ENCODE data around the gene TEX2. TPM values are rescaled to one million over a fixed set of nuclear protein-coding genes. Genes with fewer than 3 reads are reported as not detected.
"Not testable (repeated sequence)": the region's sequence is repeated elsewhere in the genome, so short reads cannot be mapped to it uniquely, and the experiment has no call there.

Gene TEX2
- polyA plus RNA-seq, 1 donor (not counting 4 experiments of a cell fraction or from before 2014, with no cell fraction given) = 44.4 TPM

DNA sequence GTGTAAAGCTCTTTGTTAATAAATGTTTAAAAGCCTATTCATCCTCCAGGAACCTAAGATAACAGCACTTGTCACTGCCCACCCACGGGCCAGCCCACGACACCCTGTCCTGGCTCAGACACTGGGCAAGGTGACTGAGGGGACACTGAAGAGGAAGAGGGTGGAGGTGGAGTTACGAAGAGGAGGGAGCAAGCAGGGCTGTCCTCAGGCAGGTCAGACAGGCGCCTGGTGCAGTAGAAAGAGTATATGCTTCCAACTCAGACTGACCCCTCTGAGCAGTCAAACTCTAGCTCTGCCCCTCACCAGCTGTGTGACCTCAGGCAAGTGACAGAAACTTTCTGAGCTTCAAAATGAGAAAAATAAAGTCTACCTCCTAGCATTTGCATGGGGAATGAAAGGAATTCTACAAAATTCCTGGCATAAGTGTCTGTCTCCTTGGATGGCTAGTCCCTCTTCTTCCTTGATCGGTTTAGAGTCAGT, 22.8 kb downstream of the TEX2 start:
- TF ChIP-seq EZH2 (IDR thresholded peaks at IDR 0.05; ENCODE audit: low read length) = no peak
- TF ChIP-seq, protein P1, sequence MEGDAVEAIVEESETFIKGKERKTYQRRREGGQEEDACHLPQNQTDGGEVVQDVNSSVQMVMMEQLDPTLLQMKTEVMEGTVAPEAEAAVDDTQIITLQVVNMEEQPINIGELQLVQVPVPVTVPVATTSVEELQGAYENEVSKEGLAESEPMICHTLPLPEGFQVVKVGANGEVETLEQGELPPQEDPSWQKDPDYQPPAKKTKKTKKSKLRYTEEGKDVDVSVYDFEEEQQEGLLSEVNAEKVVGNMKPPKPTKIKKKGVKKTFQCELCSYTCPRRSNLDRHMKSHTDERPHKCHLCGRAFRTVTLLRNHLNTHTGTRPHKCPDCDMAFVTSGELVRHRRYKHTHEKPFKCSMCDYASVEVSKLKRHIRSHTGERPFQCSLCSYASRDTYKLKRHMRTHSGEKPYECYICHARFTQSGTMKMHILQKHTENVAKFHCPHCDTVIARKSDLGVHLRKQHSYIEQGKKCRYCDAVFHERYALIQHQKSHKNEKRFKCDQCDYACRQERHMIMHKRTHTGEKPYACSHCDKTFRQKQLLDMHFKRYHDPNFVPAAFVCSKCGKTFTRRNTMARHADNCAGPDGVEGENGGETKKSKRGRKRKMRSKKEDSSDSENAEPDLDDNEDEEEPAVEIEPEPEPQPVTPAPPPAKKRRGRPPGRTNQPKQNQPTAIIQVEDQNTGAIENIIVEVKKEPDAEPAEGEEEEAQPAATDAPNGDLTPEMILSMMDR (optimal IDR thresholded peaks at IDR 0.05 in 1 of 3, IDR thresholded peaks at IDR 0.05 in 1 of 3, conservative IDR thresholded peaks at IDR 0.05 in 1 of 3; ENCODE audit: extremely low read depth in 1 of 3, insufficient read depth in 2 of 3, low read length in 3 of 3) = no peak
- no peaks in the 10 kb centered on the region for H4K20me1 ChIP-seq (ENCODE audit: control insufficient read depth, extremely low read depth, insufficient read depth, low read length)
- H3K36me3 ChIP-seq (ENCODE audit: control insufficient read depth in 2 of 2, extremely low read depth in 1 of 2, insufficient read depth in 2 of 2, low read length in 2 of 2) = peaks cover 0 to 3% of the 10 kb centered on the region in 2 experiments
- dilution Hi-C loops (cut with MboI; ENCODE audit: extremely low pct_ligation_motif_present, low sequenced_read_pairs) = no loop called here
- H3K27me3 ChIP-seq (ENCODE audit: control insufficient read depth, extremely low read depth, insufficient read depth, low read length) = no peaks in the 10 kb centered on the region
- FAIRE-seq (no peak), DNase-seq (ENCODE audit: low read depth, low spot score) (no peak)
- no peak overlapping the region for H3K27ac ChIP-seq (ENCODE audit: control insufficient read depth, insufficient read depth, low read length)
- H3K9me1 ChIP-seq (ENCODE audit: control insufficient read depth, extremely low read depth, insufficient read depth, low read length) = peaks cover 2% of the 10 kb centered on the region
- H3K4me1 ChIP-seq (ENCODE audit: control insufficient read depth, extremely low read depth, insufficient read depth, low read length) = peaks cover 30% of the 10 kb centered on the region
- H2AFZ ChIP-seq (ENCODE audit: control insufficient read depth, low read length) = no peak overlapping the region
- H3K9ac ChIP-seq (ENCODE audit: control insufficient read depth, extremely low read depth, insufficient read depth, low read length) = no peak overlapping the region
- no peak overlapping the region for H3K4me3 ChIP-seq (ENCODE audit: control insufficient read depth in 2 of 3, extremely low read depth in 1 of 3, insufficient read depth in 2 of 3, low read depth in 1 of 3, low read length in 3 of 3)
- peaks cover 61% of the 10 kb centered on the region for H3K79me2 ChIP-seq (ENCODE audit: control insufficient read depth, insufficient read depth, low read length)
- H3K9me3 ChIP-seq (ENCODE audit: control insufficient read depth, low read depth, low read length) = no peaks in the 10 kb centered on the region
- H3K4me2 ChIP-seq (ENCODE audit: control insufficient read depth, extremely low read depth, insufficient read depth, low read depth, low read length) = peak overlapping the region; percentile 23

DNA sequence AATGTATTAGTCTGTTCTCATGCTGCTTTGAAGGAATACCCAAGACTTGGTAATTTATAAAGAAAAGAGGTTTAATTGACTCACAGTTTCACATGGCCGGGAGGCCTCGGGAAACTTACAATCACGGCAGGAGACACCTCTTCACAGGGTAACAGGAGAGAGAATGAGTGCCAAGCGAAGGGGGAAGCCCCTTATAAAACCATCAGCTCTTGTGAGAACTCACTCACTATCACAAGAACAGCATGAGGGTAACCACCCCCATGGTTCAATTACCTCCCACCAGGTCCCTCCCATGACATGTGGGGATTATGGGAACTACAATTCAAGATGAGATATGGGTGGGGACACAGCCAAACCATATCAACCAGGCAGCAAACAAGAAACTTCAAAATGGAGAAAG, 24.6 kb downstream of the TEX2 start:
- DNase-seq (ENCODE audit: low read depth, low spot score); H2AFZ ChIP-seq (ENCODE audit: control insufficient read depth, low read length); FAIRE-seq; H3K9ac ChIP-seq (ENCODE audit: control insufficient read depth, extremely low read depth, insufficient read depth, low read length); H3K9me1 ChIP-seq (ENCODE audit: control insufficient read depth, extremely low read depth, insufficient read depth, low read length); H3K4me3 ChIP-seq (ENCODE audit: control insufficient read depth in 2 of 3, extremely low read depth in 1 of 3, insufficient read depth in 2 of 3, low read depth in 1 of 3, low read length in 3 of 3); H3K27me3 ChIP-seq (ENCODE audit: control insufficient read depth, extremely low read depth, insufficient read depth, low read length); H4K20me1 ChIP-seq (ENCODE audit: control insufficient read depth, extremely low read depth, insufficient read depth, low read length); dilution Hi-C loops (cut with MboI; ENCODE audit: extremely low pct_ligation_motif_present, low sequenced_read_pairs); H3K36me3 ChIP-seq (ENCODE audit: control insufficient read depth in 2 of 2, extremely low read depth in 1 of 2, insufficient read depth in 2 of 2, low read length in 2 of 2); H3K27ac ChIP-seq (ENCODE audit: control insufficient read depth, insufficient read depth, low read length); H3K9me3 ChIP-seq (ENCODE audit: control insufficient read depth, low read depth, low read length): not testable (repeated sequence)
- Histone ChIP-seq H3K4me2 (ENCODE audit: control insufficient read depth, extremely low read depth, insufficient read depth, low read depth, low read length) (peak overlapping the region; percentile 63), H3K4me1 (ENCODE audit: control insufficient read depth, extremely low read depth, insufficient read depth, low read length) (peaks cover 29% of the 10 kb centered on the region), H3K79me2 (ENCODE audit: control insufficient read depth, insufficient read depth, low read length) (peaks cover 64% of the 10 kb centered on the region)

DNA sequence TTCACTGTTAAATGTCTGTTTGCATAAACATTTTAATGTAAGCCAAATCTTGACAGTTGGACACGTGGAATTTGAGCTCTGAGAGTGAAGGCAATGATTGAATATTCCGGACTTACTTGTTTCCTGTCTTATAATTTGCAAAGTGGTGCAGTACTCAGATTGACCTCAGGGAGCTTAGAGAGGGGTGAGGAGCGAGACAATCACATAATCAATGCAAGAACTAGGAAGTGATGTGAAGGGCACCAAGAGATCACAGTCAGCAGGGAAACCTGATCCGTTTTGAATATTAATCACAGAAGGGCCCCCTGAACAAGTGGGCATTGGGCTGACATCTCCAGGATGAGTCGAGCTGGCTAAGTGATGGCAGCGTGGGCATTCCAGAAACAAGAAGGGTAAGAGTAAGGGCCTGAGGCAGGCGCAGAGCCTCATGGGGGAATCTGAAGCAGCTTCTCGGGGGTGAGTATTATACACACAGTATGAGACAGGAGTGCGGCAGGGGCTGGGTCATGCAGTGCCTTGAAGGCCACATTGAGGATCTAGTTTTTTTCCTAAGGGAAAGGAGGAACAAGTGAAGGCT, 26.1 kb downstream of the TEX2 start:
- no peak for DNase-seq (ENCODE audit: low read depth, low spot score)
- no peak overlapping the region for H3K9ac ChIP-seq (ENCODE audit: control insufficient read depth, extremely low read depth, insufficient read depth, low read length)
- H3K9me3 ChIP-seq (ENCODE audit: control insufficient read depth, low read depth, low read length) = no peaks in the 10 kb centered on the region
- peaks cover 66% of the 10 kb centered on the region for H3K79me2 ChIP-seq (ENCODE audit: control insufficient read depth, insufficient read depth, low read length)
- no peak for FAIRE-seq
- H3K27me3 ChIP-seq (ENCODE audit: control insufficient read depth, extremely low read depth, insufficient read depth, low read length) = no peaks in the 10 kb centered on the region
- peaks cover 0 to 7% of the 10 kb centered on the region in 2 experiments for H3K36me3 ChIP-seq (ENCODE audit: control insufficient read depth in 2 of 2, extremely low read depth in 1 of 2, insufficient read depth in 2 of 2, low read length in 2 of 2)
- peaks cover 4% of the 10 kb centered on the region for H3K9me1 ChIP-seq (ENCODE audit: control insufficient read depth, extremely low read depth, insufficient read depth, low read length)
- no peak for TF ChIP-seq EZH2 (IDR thresholded peaks at IDR 0.05; ENCODE audit: low read length)
- TF ChIP-seq, protein P1 (optimal IDR thresholded peaks at IDR 0.05 in 1 of 3, IDR thresholded peaks at IDR 0.05 in 1 of 3, conservative IDR thresholded peaks at IDR 0.05 in 1 of 3; ENCODE audit: extremely low read depth in 1 of 3, insufficient read depth in 2 of 3, low read length in 3 of 3) = peak in 2 of 3 experiments; percentile 17 to 44
- peaks cover 38% of the 10 kb centered on the region for H3K4me1 ChIP-seq (ENCODE audit: control insufficient read depth, extremely low read depth, insufficient read depth, low read length)
- no peak overlapping the region for H3K4me2 ChIP-seq (ENCODE audit: control insufficient read depth, extremely low read depth, insufficient read depth, low read depth, low read length)
- no peak overlapping the region for H3K4me3 ChIP-seq (ENCODE audit: control insufficient read depth in 2 of 3, extremely low read depth in 1 of 3, insufficient read depth in 2 of 3, low read depth in 1 of 3, low read length in 3 of 3)
- dilution Hi-C loops (cut with MboI; ENCODE audit: extremely low pct_ligation_motif_present, low sequenced_read_pairs) = no loop called here
- no peak overlapping the region for H3K27ac ChIP-seq (ENCODE audit: control insufficient read depth, insufficient read depth, low read length)
- H4K20me1 ChIP-seq (ENCODE audit: control insufficient read depth, extremely low read depth, insufficient read depth, low read length) = no peaks in the 10 kb centered on the region
- no peak overlapping the region for H2AFZ ChIP-seq (ENCODE audit: control insufficient read depth, low read length)

Measured in keratinocyte (primary cell).